NOMO-1 treated with dmso at 0.1 percent for 144 hours (cell line): Measurements from ENCODE around the gene FARP2.

ENCODE experiments used
- DNase-seq: peaks from one replicate; lab custom pipeline; 2025; ENCODE audit not compliant: unreplicated experiment; lab: John Stamatoyannopoulos, UW

Gene FARP2

GRCh38 chr2:241323778-241324177 is 32.3 kb upstream of the FARP2 start:
- no peak for DNase-seq

- DNase-seq = no peak
Observed at GRCh38 chr2:241324775-241325174, 31.3 kb upstream of the FARP2 start.

- no peak for DNase-seq
Observed at GRCh38 chr2:241325257-241325656, 30.8 kb upstream of the FARP2 start.

- no peak for DNase-seq
Observed at GRCh38 chr2:241329669-241330615, 26.1 kb upstream of the FARP2 start.

GRCh38 chr2:241330616-241330981 is 25.5 kb upstream of the FARP2 start:
- no peak for DNase-seq

- no peak for DNase-seq
Observed at GRCh38 chr2:241334813-241335212, 21.3 kb upstream of the FARP2 start.

- no peak for DNase-seq
Observed at GRCh38 chr2:241339839-241340630, 16.1 kb upstream of the FARP2 start.

- DNase-seq = no peak
Observed at GRCh38 chr2:241340631-241341163, 15.4 kb upstream of the FARP2 start.

- no peak for DNase-seq
Observed at GRCh38 chr2:241344925-241345651, 11.0 kb upstream of the FARP2 start.

- DNase-seq = no peak
Observed at GRCh38 chr2:241349941-241350340, 6.1 kb upstream of the FARP2 start.

- DNase-seq = no peak
Observed at GRCh38 chr2:241350530-241350877, 5.6 kb upstream of the FARP2 start.

GRCh38 chr2:241350878-241351639 is 5.0 kb upstream of the FARP2 start:
- no peak for DNase-seq

- DNase-seq = no peak
Observed at GRCh38 chr2:241351640-241352031, 4.4 kb upstream of the FARP2 start.

- no peak for DNase-seq
Observed at GRCh38 chr2:241352227-241352626, 3.9 kb upstream of the FARP2 start.

GRCh38 chr2:241354668-241355658 is 1.1 kb upstream of the FARP2 start:
- peak; percentile 18 for DNase-seq

- DNase-seq = no peak
Observed at GRCh38 chr2:241356871-241357260, 781 bp downstream of the FARP2 start.

- DNase-seq = no peak
Observed at GRCh38 chr2:241357531-241357930, 1.4 kb downstream of the FARP2 start.

- peak; percentile 48 for DNase-seq
Observed at GRCh38 chr2:241358470-241358869, 2.4 kb downstream of the FARP2 start.

GRCh38 chr2:241359481-241360045 is 3.5 kb downstream of the FARP2 start:
- no peak for DNase-seq
